C4-2B (cell line): ENCODE measurements around the gene MITF.

Experiments
- H3K27ac ChIP-seq: fragments of 450-650 bp; 2 replicates; pipeline ENCODE4 v1.5.1; 2017
- CTCF ChIP-seq: fragments of 450-650 bp; conservative IDR thresholded peaks from 2 replicates; pipeline ENCODE4 v1.5.1; 2017; ENCODE audit warnings: mild to moderate bottlenecking
- ZFX ChIP-seq: fragments of 450-650 bp; IDR thresholded peaks from 2 replicates; pipeline ENCODE4 v1.6.1; 2017

The MITF gene

GRCh38 chr3:69951616-69952015 is 212.4 kb downstream of the MITF start:
- no peak for TF ChIP-seq ZFX
- no peak for TF ChIP-seq CTCF
- no peak overlapping the region for H3K27ac ChIP-seq

- TF ChIP-seq ZFX = no peak
- no peak for TF ChIP-seq CTCF
- H3K27ac ChIP-seq = no peak overlapping the region
Measured at GRCh38 chr3:69959581-69959980, 220.3 kb downstream of the MITF start.

DNA sequence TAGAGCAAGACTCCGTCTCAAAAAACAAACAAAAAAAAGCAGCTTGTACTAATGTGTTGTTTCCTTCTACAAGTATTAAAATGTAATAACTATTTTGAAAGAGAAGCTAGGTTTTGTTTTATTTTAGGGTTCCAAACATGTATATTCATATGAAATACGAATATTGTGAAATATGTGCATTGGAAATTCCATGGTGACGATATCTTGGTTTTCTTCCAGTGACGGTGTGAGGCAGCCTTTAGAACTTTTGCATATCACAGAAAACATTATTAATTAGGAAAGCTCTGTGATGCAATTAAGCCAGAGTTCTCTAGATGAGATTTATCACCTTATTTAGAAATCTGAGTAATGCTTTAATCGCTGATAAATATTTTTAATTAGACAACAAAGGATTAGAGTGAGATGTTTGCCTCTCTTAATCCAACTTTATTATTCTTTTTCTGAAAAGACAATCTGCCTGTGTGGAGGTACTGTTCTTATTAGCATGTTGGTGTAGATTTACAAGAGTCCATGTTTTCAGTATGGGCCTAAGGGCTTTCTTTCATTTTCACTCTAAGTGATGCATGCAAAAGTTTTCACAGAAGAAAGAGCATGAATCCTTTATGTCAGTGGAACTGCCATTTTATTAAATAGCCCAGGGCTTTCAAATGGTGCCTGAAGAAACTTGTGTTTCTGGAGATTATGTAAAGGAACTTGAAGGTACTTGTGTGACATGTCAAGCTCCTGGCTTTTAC is 222.6 kb downstream of the MITF start:
- H3K27ac ChIP-seq = no peak overlapping the region
- TF ChIP-seq ZFX = no peak
- no peak for TF ChIP-seq CTCF

DNA sequence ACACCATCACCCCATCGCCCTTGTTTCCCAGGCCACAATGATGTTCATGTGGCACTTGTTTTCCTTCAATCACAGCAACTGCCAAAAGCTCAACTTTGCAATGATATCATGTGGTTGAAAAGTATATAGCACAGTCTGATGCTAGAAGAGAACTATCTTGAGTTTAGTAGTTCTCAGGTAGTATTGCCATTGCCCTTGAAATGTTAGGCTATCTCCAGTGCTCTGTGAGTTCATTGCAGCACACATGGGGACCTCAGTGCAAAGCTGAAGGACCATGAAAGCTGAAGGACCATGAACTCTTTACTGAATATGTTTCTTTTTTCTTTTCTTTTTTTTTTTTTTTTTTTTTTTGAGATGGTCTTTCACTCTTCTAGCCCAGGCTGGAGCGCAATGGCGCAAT is 224.4 kb downstream of the MITF start:
- TF ChIP-seq ZFX = no peak
- no peak for TF ChIP-seq CTCF
- no peak overlapping the region for H3K27ac ChIP-seq

- no peak overlapping the region for H3K27ac ChIP-seq
- TF ChIP-seq CTCF (no peak), ZFX (no peak)
Measured at GRCh38 chr3:69967156-69967555, 227.9 kb downstream of the MITF start.

- no peak overlapping the region for H3K27ac ChIP-seq
- TF ChIP-seq ZFX (no peak), CTCF (no peak)
Measured at GRCh38 chr3:69970827-69971226, 231.6 kb downstream of the MITF start.

DNA sequence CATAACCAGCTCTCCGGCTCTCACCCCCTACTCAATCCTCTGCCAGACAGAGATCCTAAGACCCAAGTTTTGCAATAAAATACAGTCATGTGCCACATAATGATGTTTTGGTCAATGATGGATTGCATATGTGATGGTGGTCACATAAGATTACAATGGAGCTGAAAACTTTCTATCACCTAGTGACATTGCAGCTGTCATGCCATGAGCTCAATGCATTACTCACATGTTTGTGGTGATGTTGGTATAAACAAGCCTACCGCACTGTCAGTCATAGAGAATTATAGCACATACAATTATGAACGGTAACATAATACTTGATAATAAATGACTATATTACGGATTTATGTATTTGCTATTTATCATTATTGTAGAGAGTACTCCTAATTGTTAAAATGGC is 233.4 kb downstream of the MITF start:
- H3K27ac ChIP-seq = no peak overlapping the region
- no peak for TF ChIP-seq ZFX
- TF ChIP-seq CTCF = no peak
